GM12878 (cell line): Measurements from ENCODE around the gene SNHG17. TPM values are rescaled to one million over a fixed set of nuclear protein-coding genes. Genes with fewer than 3 reads are reported as not detected.

Experiments
- ATAC-seq: fragments of 200-7000 bp; cut with Tn5 transposase; 3 replicates; pipeline ENCODE4 v1.9.1; 2020; ENCODE audit warnings: mild to moderate bottlenecking, moderate library complexity
- BruUV-seq: library from RNA; stranded (reverse); fragments of 400-500 nt; replicated peaks from 2 replicates; lab custom pipeline; 2021; lab: Mats Ljungman, UMichigan
- CTCF ChIA-PET: fragments of 300-600 bp; sonication (Branson Sonifier 250); formaldehyde crosslinking; extraction: SDS; loops from one replicate; lab custom pipeline; 2021; ENCODE audit warnings: inconsistent platforms; lab: Yijun Ruan, JAX
- POLR2A ChIA-PET: fragments of 350-600 bp; formaldehyde crosslinking; extraction: SDS; loops from one replicate; lab custom pipeline; 2021; ENCODE audit warnings: inconsistent platforms; lab: Charles Lee
- RAD21 ChIA-PET: fragments of 300-600 bp; sonication (Branson Sonifier 250); formaldehyde crosslinking; loops from one replicate; lab custom pipeline; 2023; ENCODE audit warnings: antibody characterized with exemption; ENCODE audit not compliant: unreplicated experiment; lab: Charles Lee
- SMC1A ChIA-PET: fragments of 300-600 bp; sonication (Branson Sonifier 250); formaldehyde crosslinking; loops from one replicate; lab custom pipeline; 2023; ENCODE audit not compliant: unreplicated experiment, uncharacterized antibody; lab: Charles Lee
- DNase-seq: peaks from one replicate; pipeline ENCODE4 v3.0.0-alpha.2; 2011; ENCODE audit warnings: low read depth, low spot score
- FAIRE-seq: peaks from 3 replicates; lab custom pipeline; 2011; peaks lifted over from hg19 to GRCh38; lab: Jason Lieb, UNC
- H2AFZ ChIP-seq: 2 replicates; pipeline ENCODE4 v1.6.0; 2011; ENCODE audit warnings: low read depth, low read length, control low read depth; ENCODE audit not compliant: control insufficient read depth
- H3K27ac ChIP-seq: 2 replicates; pipeline ENCODE4 v1.5.1; 2011; ENCODE audit warnings: control low read depth; ENCODE audit not compliant: control insufficient read depth, insufficient read depth
- H3K27me3 ChIP-seq, 2 experiments: replicated peaks in 1 of 2; 2 replicates each; pipeline versions ENCODE4 v1.6.0 to v1.6.1; 2011; ENCODE audit warnings: low read length in 1 of 2; ENCODE audit not compliant: control insufficient read depth in 2 of 2, insufficient read depth in 2 of 2
- H3K36me3 ChIP-seq, 2 experiments: 2 replicates each; pipeline ENCODE4 v1.5.1; 2011; ENCODE audit warnings: low read length in 1 of 2; ENCODE audit not compliant: control insufficient read depth in 2 of 2, insufficient read depth in 2 of 2
- H3K4me1 ChIP-seq: 2 replicates; pipeline ENCODE4 v1.6.1; 2011; ENCODE audit warnings: mild to moderate bottlenecking, low read length, moderate library complexity, mixed read lengths; ENCODE audit not compliant: control insufficient read depth, insufficient read depth
- H3K4me2 ChIP-seq: 2 replicates; pipeline ENCODE4 v1.6.0; 2011; ENCODE audit warnings: control low read depth; ENCODE audit not compliant: control insufficient read depth, insufficient read depth
- H3K4me3 ChIP-seq: fragments of 200-600 bp; sonication (generic); 2 replicates; pipeline ENCODE4 v1.5.1; 2016
- H3K79me2 ChIP-seq: 2 replicates; pipeline ENCODE4 v1.6.0; 2011; ENCODE audit warnings: low read length; ENCODE audit not compliant: control insufficient read depth, insufficient read depth
- H3K9ac ChIP-seq: 2 replicates; pipeline ENCODE4 v1.8.0; 2011; ENCODE audit warnings: low read length, control low read depth, mixed read lengths; ENCODE audit not compliant: control insufficient read depth, insufficient read depth
- H3K9me3 ChIP-seq: replicated peaks from 3 replicates; pipeline ENCODE4 v1.5.1; 2011; ENCODE audit warnings: mild to moderate bottlenecking, low read length; ENCODE audit not compliant: control insufficient read depth, insufficient read depth
- H4K20me1 ChIP-seq: 2 replicates; pipeline ENCODE4 v1.6.0; 2011; ENCODE audit not compliant: control insufficient read depth, insufficient read depth
- IKZF1 ChIP-seq: fragments of 450-650 bp; conservative IDR thresholded peaks from 2 replicates; pipeline ENCODE4 v1.6.1; 2017; ENCODE audit warnings: antibody characterized with exemption, mild to moderate bottlenecking
- RELA ChIP-seq: fragments of 450-650 bp; IDR thresholded peaks from 2 replicates; pipeline ENCODE4 v1.8.0; 2014; ENCODE audit warnings: borderline replicate concordance; ENCODE audit not compliant: partially characterized antibody
- SIX5 ChIP-seq: IDR thresholded peaks from 2 replicates; pipeline ENCODE4 v1.6.1; 2011; ENCODE audit warnings: mild to moderate bottlenecking, low read depth, low read length, moderate library complexity; ENCODE audit not compliant: severe bottlenecking
- SMAD5 ChIP-seq: IDR thresholded peaks from 2 replicates; pipeline ENCODE4 v1.6.1; 2016; ENCODE audit warnings: antibody characterized with exemption, low read depth
- WGBS: methylation state at CpG from one replicate; pipeline ENCODE4 v1.1.6; 2016; ENCODE audit warnings: low lambda C conversion rate; ENCODE audit not compliant: insufficient replicate concordance, insufficient coverage; ENCODE audit errors: missing lambda C conversion rate; 5-methylcytosine and 5-hydroxymethylcytosine counted together
- in situ Hi-C: fragments of 300-500 bp; cut with MboI; formaldehyde crosslinking; loops from 9 replicates; pipeline ENCODE4 v1.14.3; 2018; ENCODE audit warnings: mixed read lengths
- intact Hi-C: fragments of 100-400 bp; cut with micrococcal nuclease; formaldehyde crosslinking; loops from one replicate; pipeline ENCODE4 v1.14.2; 2022; ENCODE audit not compliant: unreplicated experiment
- polyA plus RNA-seq, 11 experiments: library from polyadenylated mRNA; depleted of rRNA in 4 of 11; unstranded in 6 of 11; stranded (reverse) in 5 of 11; fragments of >200 nt; fragmentation: Nextera tagmentation in 4 of 11; fragmentation: Illumina TruSeq in 1 of 11; extraction: Ambion mirVana in 4 of 11; extraction: Trizol in 1 of 11; gene quantifications; 1 replicate in 1 of 11; 2 replicates in 10 of 11; pipeline versions ENCODE4 v1.2.1 to v1.2.3, GENCODE V29; 2011 to 2016; ENCODE audit warnings: inconsistent platforms in 2 of 11, missing spikeins in 2 of 11, low read depth in 1 of 11
- total RNA-seq, 4 experiments: library from RNA; depleted of rRNA in 3 of 4; stranded (reverse); fragments of >200 nt in 3 of 4; fragmentation: Illumina TruSeq in 1 of 4; extraction: Trizol in 1 of 4; gene quantifications; 2 replicates each; pipeline versions ENCODE4 v1.2.1 to v1.2.3, GENCODE V29; 2013 to 2021
- TF ChIP-seq, protein P1 (sequence below): fragments of 450-650 bp; IDR thresholded peaks from 2 replicates; pipeline ENCODE4 v1.6.1; 2018; ENCODE audit warnings: mild to moderate bottlenecking, low read depth, moderate library complexity; ENCODE audit not compliant: partially characterized antibody
- TF ChIP-seq, protein P2 (sequence below): fragments of 150-350 bp; IDR thresholded peaks from 2 replicates; pipeline ENCODE4 v1.6.1; 2016; ENCODE audit warnings: low read depth, low read length

The SNHG17 gene
- total and polyA plus RNA-seq, 10 of the 15 experiments (the other 5 are each of a cell fraction or from before 2014, with no cell fraction given): 20.8 to 63.0 (median 33.9) TPM

DNA sequence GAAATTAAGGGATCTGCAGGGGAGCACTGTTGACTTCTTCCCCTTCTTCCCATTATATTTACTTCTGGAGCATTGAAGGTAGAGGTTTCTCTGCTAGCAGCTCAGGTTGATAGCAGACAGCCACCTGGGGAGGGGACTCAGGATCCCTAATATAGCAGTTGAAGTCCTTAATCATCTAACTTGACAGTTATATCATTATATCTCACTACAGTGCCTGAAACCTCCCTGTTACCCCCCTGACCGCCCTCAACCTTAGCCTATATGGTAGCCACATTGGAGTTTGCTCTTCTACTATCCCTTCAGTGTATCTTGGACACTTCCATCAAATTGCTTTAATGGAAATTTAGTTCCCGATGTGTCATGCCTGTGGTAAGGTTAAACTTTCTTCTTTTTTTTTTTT lies 44.5 kb upstream of the SNHG17 start:
- ChIA-PET SMC1A (interaction anchor here (1.4 kb wide), 1 partner anchor 27 kb away, joined by 3 read pairs; no protein-coding TSS in a partner anchor), CTCF (no interaction called here)
- no peak overlapping the region for H3K27ac ChIP-seq
- no peak overlapping the region for H3K4me3 ChIP-seq
- in situ Hi-C loops: no loop called here
- H3K4me1 ChIP-seq: no peaks in the 10 kb centered on the region; the same call in 1 of the 2 replicates
- intact Hi-C loops: no loop called here
- peaks cover 29% of the 10 kb centered on the region for H3K79me2 ChIP-seq
- DNase-seq (no peak), FAIRE-seq (no peak)
- TF ChIP-seq SIX5: no peak
- no peak for TF ChIP-seq SMAD5
- TF ChIP-seq, protein P1, sequence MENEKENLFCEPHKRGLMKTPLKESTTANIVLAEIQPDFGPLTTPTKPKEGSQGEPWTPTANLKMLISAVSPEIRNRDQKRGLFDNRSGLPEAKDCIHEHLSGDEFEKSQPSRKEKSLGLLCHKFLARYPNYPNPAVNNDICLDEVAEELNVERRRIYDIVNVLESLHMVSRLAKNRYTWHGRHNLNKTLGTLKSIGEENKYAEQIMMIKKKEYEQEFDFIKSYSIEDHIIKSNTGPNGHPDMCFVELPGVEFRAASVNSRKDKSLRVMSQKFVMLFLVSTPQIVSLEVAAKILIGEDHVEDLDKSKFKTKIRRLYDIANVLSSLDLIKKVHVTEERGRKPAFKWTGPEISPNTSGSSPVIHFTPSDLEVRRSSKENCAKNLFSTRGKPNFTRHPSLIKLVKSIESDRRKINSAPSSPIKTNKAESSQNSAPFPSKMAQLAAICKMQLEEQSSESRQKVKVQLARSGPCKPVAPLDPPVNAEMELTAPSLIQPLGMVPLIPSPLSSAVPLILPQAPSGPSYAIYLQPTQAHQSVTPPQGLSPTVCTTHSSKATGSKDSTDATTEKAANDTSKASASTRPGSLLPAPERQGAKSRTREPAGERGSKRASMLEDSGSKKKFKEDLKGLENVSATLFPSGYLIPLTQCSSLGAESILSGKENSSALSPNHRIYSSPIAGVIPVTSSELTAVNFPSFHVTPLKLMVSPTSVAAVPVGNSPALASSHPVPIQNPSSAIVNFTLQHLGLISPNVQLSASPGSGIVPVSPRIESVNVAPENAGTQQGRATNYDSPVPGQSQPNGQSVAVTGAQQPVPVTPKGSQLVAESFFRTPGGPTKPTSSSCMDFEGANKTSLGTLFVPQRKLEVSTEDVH: no peak
- TF ChIP-seq, protein P2, sequence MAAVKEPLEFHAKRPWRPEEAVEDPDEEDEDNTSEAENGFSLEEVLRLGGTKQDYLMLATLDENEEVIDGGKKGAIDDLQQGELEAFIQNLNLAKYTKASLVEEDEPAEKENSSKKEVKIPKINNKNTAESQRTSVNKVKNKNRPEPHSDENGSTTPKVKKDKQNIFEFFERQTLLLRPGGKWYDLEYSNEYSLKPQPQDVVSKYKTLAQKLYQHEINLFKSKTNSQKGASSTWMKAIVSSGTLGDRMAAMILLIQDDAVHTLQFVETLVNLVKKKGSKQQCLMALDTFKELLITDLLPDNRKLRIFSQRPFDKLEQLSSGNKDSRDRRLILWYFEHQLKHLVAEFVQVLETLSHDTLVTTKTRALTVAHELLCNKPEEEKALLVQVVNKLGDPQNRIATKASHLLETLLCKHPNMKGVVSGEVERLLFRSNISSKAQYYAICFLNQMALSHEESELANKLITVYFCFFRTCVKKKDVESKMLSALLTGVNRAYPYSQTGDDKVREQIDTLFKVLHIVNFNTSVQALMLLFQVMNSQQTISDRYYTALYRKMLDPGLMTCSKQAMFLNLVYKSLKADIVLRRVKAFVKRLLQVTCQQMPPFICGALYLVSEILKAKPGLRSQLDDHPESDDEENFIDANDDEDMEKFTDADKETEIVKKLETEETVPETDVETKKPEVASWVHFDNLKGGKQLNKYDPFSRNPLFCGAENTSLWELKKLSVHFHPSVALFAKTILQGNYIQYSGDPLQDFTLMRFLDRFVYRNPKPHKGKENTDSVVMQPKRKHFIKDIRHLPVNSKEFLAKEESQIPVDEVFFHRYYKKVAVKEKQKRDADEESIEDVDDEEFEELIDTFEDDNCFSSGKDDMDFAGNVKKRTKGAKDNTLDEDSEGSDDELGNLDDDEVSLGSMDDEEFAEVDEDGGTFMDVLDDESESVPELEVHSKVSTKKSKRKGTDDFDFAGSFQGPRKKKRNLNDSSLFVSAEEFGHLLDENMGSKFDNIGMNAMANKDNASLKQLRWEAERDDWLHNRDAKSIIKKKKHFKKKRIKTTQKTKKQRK: no peak
- TF ChIP-seq RELA: no peak
- no peak for TF ChIP-seq IKZF1
- TF ChIP-seq, all 136 proteins: peak for 0
- WGBS: 100% methylated on average over 2 of the region's 2 CpGs
- Histone ChIP-seq H3K9ac (no peak overlapping the region), H3K27me3 (no peaks in the 10 kb centered on the region), H3K36me3 (no peaks in the 10 kb centered on the region), H3K9me3 (no peaks in the 10 kb centered on the region), H3K4me2 (no peak overlapping the region), H2AFZ (no peak overlapping the region), H4K20me1 (no peaks in the 10 kb centered on the region; the same call in 1 of the 2 replicates)
- POLR2A ChIA-PET: no interaction called here
- ATAC-seq: no peak
- BruUV-seq: no TSS peak
- RAD21 ChIA-PET: no interaction called here
